ENCODE results near the gene TCP11L1.

- no peak for TF ChIP-seq POLR2A (IDR thresholded peaks at IDR 0.05; ENCODE audit: low read depth, low read length)
- no peak for TF ChIP-seq MAX (IDR thresholded peaks at IDR 0.05; ENCODE audit: insufficient read depth, insufficient read length)
- no peak for TF ChIP-seq CTCF (IDR thresholded peaks at IDR 0.05; ENCODE audit: extremely low read depth in 1 of 2, insufficient read depth in 1 of 2, low read depth in 1 of 2, low read length in 2 of 2)
- no peak for TF ChIP-seq POLR2AphosphoS5 (IDR thresholded peaks at IDR 0.05; ENCODE audit: insufficient read depth, low read depth, low read length)
- no peak for TF ChIP-seq EZH2 (IDR thresholded peaks at IDR 0.05; ENCODE audit: borderline replicate concordance, low read depth, low read length, severe bottlenecking)
Measured at GRCh38 chr11:33045551-33046255, 6.3 kb downstream of the TCP11L1 start.

All from endothelial cell of umbilical vein (primary cell).